OCI-LY7 (cell line): Measurements from ENCODE around the gene TCAP. TPM values are rescaled to one million over a fixed set of nuclear protein-coding genes. Genes with fewer than 3 reads are reported as not detected.

Experiments used
- BruUV-seq: library from RNA; stranded (reverse); fragments of 400-500 nt; replicated peaks from 2 replicates; lab custom pipeline; 2021; lab: Mats Ljungman, UMichigan
- CTCF ChIA-PET: fragments of 300-600 bp; sonication (Branson Sonifier 250); formaldehyde crosslinking; loops from one replicate; lab custom pipeline; 2022; ENCODE audit warnings: antibody characterized with exemption; ENCODE audit not compliant: unreplicated experiment; lab: Charles Lee
- POLR2A ChIA-PET: fragments of 300-600 bp; sonication (Branson Sonifier 250); formaldehyde crosslinking; loops from one replicate; lab custom pipeline; 2022; ENCODE audit warnings: antibody characterized with exemption; lab: Charles Lee
- DNase-seq: peaks from one replicate; pipeline ENCODE4 v3.0.0-alpha.2; 2015; ENCODE audit warnings: low spot score
- H2AFZ ChIP-seq: fragments of 200-600 bp; sonication (generic), shearing (Covaris generic); 2 replicates; pipeline ENCODE4 v1.6.1; 2014; ENCODE audit warnings: mild to moderate bottlenecking, antibody characterized with exemption, low read length, moderate library complexity
- H3K27ac ChIP-seq: fragments of 200-600 bp; sonication (generic); 2 replicates; pipeline ENCODE4 v1.5.1; 2014; ENCODE audit warnings: mixed run types, low read depth, mild to moderate bottlenecking, moderate library complexity, low read length, inconsistent platforms; ENCODE audit not compliant: poor library complexity, severe bottlenecking
- H3K36me3 ChIP-seq: fragments of 200-600 bp; sonication (generic); 2 replicates; pipeline ENCODE4 v1.6.1; 2014; ENCODE audit warnings: mild to moderate bottlenecking, antibody characterized with exemption, low read length, moderate library complexity, mixed read lengths; ENCODE audit not compliant: insufficient read depth
- H3K4me1 ChIP-seq: fragments of 200-600 bp; sonication (generic); 2 replicates; pipeline ENCODE4 v1.5.1; 2014; ENCODE audit warnings: mild to moderate bottlenecking, low read length; ENCODE audit not compliant: insufficient read depth, poor library complexity, severe bottlenecking
- H3K4me2 ChIP-seq: fragments of 200-600 bp; sonication (generic); 2 replicates; pipeline ENCODE4 v1.6.1; 2014; ENCODE audit warnings: mild to moderate bottlenecking, low read length
- H3K4me3 ChIP-seq: fragments of 200-600 bp; sonication (generic); 2 replicates; pipeline ENCODE4 v1.5.1; 2014; ENCODE audit warnings: mild to moderate bottlenecking, low read depth, low read length; ENCODE audit not compliant: poor library complexity, severe bottlenecking
- H3K79me2 ChIP-seq: fragments of 200-600 bp; sonication (generic); 2 replicates; pipeline ENCODE4 v1.6.1; 2016; ENCODE audit warnings: low read depth, mild to moderate bottlenecking, low read length, moderate library complexity, mixed read lengths; ENCODE audit not compliant: insufficient read depth
- H3K9me2 ChIP-seq: fragments of 200-600 bp; sonication (generic); 2 replicates; pipeline ENCODE4 v1.6.1; 2016; ENCODE audit warnings: mild to moderate bottlenecking, low read length, mixed read lengths; ENCODE audit not compliant: insufficient read depth
- H3K9me3 ChIP-seq: fragments of 200-600 bp; sonication (generic); 2 replicates; pipeline ENCODE4 v1.6.1; 2014; ENCODE audit warnings: mild to moderate bottlenecking, mixed run types, low read length, mixed read lengths
- H4K20me1 ChIP-seq: fragments of 200-600 bp; sonication (generic); 2 replicates; pipeline ENCODE4 v1.6.1; 2014; ENCODE audit warnings: mild to moderate bottlenecking, antibody characterized with exemption, low read length, moderate library complexity, mixed read lengths; ENCODE audit not compliant: insufficient read depth
- EZH2phosphoT487 ChIP-seq: fragments of 200-600 bp; sonication (generic); IDR thresholded peaks from 2 replicates; pipeline ENCODE4 v1.6.1; 2018; ENCODE audit warnings: low read depth, borderline replicate concordance, mild to moderate bottlenecking, mixed run types, antibody characterized with exemption, low read length, moderate library complexity, mixed read lengths
- intact Hi-C: fragments of 100-400 bp; cut with micrococcal nuclease; formaldehyde crosslinking; loops from one replicate; pipeline ENCODE4 v1.10.0; 2022; ENCODE audit not compliant: unreplicated experiment
- total RNA-seq, 2 experiments: library from RNA; depleted of rRNA in 1 of 2; stranded (reverse); fragments of >200 nt in 1 of 2; shearing (Covaris generic) in 1 of 2; gene quantifications; 2 replicates each; pipeline ENCODE4 v1.2.3, GENCODE V29; 2014 to 2022
- TF ChIP-seq, protein P1 (sequence below): fragments of 200-600 bp; sonication (generic); conservative IDR thresholded peaks from 2 replicates; pipeline ENCODE4 v1.5.1; 2014; ENCODE audit warnings: mild to moderate bottlenecking, antibody characterized with exemption, low read length, moderate library complexity, mixed read lengths

Gene TCAP
- total RNA-seq, 2 experiments from 2014 or later: 1.5 to 2.7 TPM

DNA sequence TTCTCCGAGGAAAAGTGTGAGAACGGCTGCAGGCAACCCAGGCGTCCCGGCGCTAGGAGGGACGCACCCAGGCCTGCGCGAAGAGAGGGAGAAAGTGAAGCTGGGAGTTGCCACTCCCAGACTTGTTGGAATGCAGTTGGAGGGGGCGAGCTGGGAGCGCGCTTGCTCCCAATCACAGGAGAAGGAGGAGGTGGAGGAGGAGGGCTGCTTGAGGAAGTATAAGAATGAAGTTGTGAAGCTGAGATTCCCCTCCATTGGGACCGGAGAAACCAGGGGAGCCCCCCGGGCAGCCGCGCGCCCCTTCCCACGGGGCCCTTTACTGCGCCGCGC lies 34.6 kb downstream of the TCAP start, which contains the start of gene ERBB2:
Gene ERBB2, plus strand, starts transcription at position 247 of the 330 bp plus-strand sequence. CDS start 175 bp downstream, outside the sequence.
- DNase-seq: no peak
- intact Hi-C loops: no loop called here
- POLR2A ChIA-PET: no interaction called here
- Histone ChIP-seq H3K79me2 (no peaks in the 10 kb centered on the region), H3K4me2 (no peak within 1 kb of the TSS), H3K4me1 (peaks cover 4% of the 10 kb centered on the region), H3K4me3 (no peak within 1 kb of the TSS), H3K27ac (no peak within 1 kb of the TSS), H3K36me3 (no peaks in the 10 kb centered on the region), H2AFZ (no peak within 1 kb of the TSS), H4K20me1 (no peaks in the 10 kb centered on the region), H3K9me2 (no peaks in the 10 kb centered on the region), H3K9me3 (no peaks in the 10 kb centered on the region)
- no TSS peak for BruUV-seq
- CTCF ChIA-PET: no interaction called here
- no peak for TF ChIP-seq EZH2phosphoT487
- TF ChIP-seq, protein P1, sequence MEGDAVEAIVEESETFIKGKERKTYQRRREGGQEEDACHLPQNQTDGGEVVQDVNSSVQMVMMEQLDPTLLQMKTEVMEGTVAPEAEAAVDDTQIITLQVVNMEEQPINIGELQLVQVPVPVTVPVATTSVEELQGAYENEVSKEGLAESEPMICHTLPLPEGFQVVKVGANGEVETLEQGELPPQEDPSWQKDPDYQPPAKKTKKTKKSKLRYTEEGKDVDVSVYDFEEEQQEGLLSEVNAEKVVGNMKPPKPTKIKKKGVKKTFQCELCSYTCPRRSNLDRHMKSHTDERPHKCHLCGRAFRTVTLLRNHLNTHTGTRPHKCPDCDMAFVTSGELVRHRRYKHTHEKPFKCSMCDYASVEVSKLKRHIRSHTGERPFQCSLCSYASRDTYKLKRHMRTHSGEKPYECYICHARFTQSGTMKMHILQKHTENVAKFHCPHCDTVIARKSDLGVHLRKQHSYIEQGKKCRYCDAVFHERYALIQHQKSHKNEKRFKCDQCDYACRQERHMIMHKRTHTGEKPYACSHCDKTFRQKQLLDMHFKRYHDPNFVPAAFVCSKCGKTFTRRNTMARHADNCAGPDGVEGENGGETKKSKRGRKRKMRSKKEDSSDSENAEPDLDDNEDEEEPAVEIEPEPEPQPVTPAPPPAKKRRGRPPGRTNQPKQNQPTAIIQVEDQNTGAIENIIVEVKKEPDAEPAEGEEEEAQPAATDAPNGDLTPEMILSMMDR: no peak

DNA sequence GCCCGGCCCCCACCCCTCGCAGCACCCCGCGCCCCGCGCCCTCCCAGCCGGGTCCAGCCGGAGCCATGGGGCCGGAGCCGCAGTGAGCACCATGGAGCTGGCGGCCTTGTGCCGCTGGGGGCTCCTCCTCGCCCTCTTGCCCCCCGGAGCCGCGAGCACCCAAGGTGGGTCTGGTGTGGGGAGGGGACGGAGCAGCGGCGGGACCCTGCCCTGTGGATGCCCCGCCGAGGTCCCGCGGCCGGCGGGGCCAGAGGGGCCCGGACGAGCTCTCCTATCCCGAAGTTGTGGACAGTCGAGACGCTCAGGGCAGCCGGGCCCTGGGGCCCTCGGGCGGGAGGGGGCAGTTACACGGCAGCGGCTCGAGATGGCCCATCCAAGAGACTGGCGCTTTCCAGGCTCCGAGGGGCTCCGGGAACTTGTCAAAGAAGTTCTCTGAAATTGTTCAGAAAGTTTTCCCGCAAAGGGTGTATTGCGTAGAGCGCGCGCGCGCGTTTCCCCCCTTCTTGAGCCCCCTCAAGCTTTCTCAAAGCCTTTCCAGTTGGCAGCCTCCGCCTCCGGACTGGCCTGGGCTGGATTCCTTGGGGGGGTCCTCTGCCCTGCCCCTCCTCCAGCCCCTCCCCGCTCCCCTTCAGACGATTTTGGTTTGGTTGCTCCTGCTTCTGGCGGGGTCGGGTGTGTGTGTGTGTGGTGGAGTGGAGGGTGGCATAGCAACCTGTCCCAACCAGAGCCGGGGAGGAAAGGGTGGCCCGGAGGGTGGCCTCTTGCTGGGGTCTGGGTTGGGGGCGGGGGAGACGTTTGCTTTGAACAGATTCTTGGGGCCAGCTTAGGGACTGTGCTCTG lies 35.2 kb downstream of the TCAP start:
- Histone ChIP-seq H3K4me1 (peaks cover 4% of the 10 kb centered on the region), H3K4me3 (no peak overlapping the region), H3K9me2 (no peaks in the 10 kb centered on the region), H3K36me3 (no peaks in the 10 kb centered on the region), H3K4me2 (no peak overlapping the region), H3K9me3 (no peaks in the 10 kb centered on the region), H3K79me2 (no peaks in the 10 kb centered on the region), H3K27ac (no peak overlapping the region), H4K20me1 (no peaks in the 10 kb centered on the region), H2AFZ (no peak overlapping the region)
- BruUV-seq: no TSS peak
- DNase-seq: no peak
- ChIA-PET CTCF (no interaction called here), POLR2A (interaction anchor here (0.9 kb wide), 1 partner anchor 10 kb away, joined by 3 read pairs; no protein-coding TSS in a partner anchor)
- TF ChIP-seq, protein P1: no peak
- no peak for TF ChIP-seq EZH2phosphoT487
- intact Hi-C loops: no loop called here
